GM11168 (cell line): ENCODE results near the gene ZNF660.
"Not testable (repeated sequence)": the region's sequence is repeated elsewhere in the genome, so short reads cannot be mapped to it uniquely, and the experiment has no call there.

Experiments used
- in situ Hi-C: fragments of 300-500 bp; cut with MboI; formaldehyde crosslinking; loops from one replicate; pipeline ENCODE4 v1.12.0; 2022; ENCODE audit warnings: low sequenced_read_pairs; ENCODE audit not compliant: unreplicated experiment

The ZNF660 gene

DNA sequence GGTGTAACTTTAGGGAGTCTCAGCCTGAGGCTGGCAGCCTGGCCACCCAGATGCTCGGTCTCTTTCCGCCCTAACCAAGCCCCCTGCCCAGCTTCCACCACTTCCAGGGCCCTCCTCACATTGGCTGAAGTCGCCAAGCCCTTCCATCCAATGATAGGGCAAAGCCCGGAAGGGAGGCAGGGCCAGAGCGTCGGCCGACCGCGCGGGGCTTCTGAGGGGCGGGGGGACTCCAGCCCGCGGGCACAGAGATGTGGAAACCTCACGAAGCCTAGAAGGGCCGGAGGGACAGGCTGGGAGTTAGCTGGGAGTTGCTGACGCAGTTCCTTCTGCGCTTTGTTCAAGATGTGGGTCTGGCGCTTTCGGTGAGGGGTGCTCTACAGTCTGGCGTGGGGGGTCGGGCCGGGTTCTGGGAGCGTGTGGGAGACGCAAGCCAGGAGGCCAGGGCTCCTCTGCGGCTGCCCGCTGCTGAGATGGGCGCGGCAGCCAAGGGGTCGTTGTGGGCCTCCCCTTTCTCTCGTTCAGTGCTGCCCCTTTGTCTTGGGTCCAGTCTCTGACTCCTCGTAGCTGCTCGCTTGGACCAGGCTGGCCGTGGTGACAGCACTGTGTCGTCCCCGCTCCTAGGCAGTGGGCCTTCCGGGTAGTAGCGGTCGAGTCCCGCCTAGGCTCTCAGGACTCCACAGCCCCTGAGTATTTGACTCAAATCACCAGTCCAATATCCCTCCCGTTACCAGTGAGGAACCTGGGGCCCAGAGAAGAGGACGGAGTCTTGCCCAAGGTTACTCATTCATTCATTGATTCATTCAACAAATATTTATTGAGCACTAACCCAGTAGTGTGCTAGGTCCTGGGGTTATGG, at the start of gene ZNF660:
ZNF660 (plus strand) TSS at position 319 of the 856 bp plus-strand sequence. CDS start 9,230 bp downstream, outside the sequence.
- in situ Hi-C loops: no loop called here

DNA sequence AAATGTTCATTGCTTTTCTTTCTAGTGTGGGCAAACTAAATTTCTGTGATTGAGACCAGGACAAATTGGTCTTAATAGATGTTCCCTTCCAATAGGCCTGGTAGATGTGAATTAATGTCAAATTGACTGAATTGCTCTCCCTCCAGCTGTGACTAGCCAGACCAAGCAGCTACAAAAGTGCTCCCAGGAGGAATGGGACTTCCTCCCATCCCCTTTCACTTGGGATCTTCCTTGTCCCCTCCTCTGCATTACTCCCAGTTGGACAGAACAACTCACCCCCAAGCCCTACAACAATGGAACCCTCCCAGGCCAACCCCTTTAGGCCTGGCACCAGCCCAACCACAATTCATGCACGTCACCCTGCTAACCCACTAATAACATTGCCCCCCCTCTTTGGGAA, 49.4 kb upstream of the ZNF660 start:
- in situ Hi-C loops: loop anchor here (25.0 kb wide), 1 partner anchor 377 kb away; no protein-coding TSS in a partner anchor

DNA sequence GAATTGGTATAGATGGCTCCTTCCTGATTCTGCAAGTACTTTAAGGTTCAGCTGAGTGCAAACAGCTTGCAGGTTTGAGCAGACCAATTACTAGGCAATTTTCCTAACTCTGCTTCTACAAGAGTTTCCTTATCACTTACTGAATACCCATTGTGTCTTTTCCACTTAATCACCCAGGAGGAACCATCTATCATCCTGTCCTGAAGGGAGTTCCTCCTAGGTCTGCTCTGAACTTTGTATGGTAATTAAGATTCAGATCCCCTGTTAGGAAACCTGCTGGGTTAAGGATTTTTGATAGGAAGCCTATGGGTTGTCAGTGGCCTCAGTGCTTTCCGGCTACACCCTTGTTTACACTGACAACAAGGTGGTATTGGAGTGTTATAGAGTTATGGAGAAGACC, 40.0 kb upstream of the ZNF660 start:
- in situ Hi-C loops: loop anchor here (25.0 kb wide), 1 partner anchor 367 kb away; no protein-coding TSS in a partner anchor

DNA sequence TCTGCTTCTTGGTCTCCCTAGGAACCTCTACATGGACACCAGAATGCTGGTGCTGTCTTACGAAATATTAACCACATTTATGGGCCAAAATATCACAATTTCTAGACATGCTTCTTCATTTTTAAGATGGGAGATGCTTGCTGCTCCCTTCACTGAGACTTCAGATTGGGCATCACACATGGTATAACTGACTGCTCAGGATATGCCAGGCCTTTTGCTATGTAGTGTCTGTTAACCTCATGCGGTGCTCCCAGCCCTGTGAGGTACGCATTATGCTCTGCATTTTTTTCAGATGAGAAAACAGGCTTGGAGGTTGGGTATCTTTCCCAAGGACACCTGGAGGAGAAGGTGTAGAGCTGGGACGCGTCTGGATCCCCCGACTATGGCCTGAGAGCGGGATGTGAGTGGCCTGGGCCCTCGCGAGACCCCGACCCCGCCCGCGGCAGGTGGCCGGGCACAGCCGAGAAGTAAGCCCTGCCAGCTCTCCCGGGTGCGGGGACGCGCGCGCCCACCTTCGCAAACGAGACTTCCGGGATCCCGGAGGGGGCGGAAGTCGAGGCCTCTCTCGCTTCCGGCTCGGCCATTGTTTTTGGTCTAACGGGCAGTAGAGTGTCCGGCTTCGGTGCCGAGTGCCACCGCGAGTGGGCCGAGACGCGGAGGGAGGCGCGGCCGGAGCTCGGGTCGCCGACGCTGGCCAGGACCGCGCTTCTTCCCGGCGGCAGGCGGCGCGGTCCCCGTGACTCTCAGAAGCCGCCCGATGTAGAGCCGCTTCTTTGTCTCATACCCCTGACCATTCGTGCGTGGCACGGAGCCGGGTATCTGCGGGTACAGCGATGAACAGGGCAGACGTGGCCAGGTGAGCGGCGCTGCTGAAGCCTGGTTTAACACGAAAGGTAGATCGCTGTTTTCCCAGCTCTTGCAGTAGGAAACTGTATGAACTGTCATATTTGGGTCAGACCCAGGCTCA, 29.9 kb upstream of the ZNF660 start, which contains the start of gene ZKSCAN7:
ZKSCAN7 (plus strand) TSS at position 568 of the 967 bp plus-strand sequence. CDS start 1,855 bp downstream, outside the sequence.
- in situ Hi-C loops: no loop called here

DNA sequence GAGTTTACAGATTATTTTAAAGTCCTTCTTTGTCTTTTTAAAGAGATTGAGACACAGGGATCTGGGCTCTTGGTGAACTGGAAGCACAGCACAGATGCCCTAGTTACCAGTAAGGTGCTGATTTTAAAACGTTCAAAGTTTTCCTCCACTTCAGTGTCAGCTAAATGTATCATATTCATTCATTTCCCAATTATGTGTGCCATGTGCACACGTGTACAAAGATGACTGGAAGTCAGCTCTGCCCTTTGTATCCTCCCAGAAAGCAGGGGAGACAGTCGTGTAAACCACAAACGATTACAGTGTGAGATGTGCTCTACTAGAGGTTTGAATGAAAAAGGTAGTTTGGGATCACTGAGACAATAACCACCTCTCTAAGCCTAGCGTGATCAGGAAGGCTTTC, 29.0 kb upstream of the ZNF660 start:
- in situ Hi-C loops: no loop called here

DNA sequence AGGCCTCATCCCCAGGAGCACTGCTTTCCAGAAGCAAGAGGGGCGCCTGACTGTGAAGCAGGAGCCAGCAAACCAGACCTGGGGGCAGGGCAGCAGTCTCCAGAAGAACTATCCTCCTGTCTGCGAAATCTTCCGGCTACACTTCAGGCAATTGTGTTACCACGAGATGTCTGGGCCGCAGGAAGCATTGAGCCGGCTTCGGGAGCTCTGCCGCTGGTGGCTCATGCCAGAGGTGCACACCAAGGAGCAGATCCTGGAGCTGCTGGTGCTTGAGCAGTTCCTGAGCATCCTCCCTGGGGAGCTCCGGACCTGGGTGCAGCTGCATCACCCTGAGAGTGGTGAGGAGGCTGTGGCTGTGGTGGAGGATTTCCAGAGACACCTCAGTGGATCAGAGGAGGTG, 27.7 kb upstream of the ZNF660 start:
- in situ Hi-C loops: no loop called here

DNA sequence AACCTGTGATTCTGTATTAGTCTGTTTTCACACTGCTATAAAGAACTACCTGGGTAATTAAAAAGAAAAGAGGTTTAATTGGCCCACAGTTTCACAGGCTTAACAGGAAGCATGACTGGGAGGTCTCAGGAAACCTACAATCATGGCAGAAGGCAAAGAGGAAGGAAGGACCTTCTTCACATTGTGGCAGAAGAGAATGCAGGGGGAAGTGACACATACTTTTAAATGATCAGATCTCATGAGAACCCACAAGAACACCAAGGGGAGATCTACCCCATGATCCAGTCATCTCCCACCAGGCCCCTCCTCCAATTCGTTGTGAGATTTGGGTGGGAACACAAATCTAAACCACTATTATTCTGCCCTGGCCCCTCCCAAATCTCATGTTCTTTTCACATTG, 23.7 kb upstream of the ZNF660 start:
- in situ Hi-C loops: no loop called here

DNA sequence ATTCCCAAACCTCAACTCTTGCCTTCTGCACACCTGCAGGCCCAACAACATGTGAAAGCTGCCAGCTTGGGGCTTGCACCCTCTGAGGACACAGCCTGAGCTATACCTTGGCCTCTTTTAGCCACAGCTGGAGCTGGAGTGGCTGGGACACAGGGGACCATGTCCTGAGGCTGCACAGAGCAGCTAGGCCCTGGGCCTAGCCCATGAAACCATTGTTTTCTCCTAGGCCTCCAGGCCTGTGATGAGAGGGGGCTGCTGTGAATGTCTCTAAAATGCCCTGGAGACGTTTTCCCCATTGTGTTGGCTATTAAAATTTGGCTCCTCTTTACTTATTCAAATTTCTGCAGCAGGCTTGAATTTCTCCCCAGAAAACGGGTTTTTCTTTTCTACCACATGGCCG, 22.6 kb upstream of the ZNF660 start:
- in situ Hi-C loops: no loop called here

DNA sequence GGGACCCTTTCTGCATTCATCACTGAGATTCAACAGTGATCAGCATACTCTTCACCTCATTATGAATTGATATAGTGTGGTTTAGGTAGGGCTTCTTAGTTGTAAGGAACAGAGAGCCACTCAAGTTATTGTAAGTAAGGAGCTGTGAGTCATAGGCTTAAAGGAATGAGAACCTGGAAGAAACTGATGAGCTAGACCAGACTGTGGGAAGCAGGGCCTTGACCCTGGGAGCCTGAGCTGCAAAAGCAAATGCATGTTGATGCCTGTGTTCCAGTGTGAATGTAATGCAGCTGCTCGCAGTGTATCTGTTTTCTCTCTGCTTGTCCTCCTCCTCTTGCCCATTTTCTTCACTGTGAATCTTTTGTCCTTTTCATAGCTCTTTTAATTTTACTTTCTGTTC, 16.2 kb upstream of the ZNF660 start:
- in situ Hi-C loops: no loop called here

DNA sequence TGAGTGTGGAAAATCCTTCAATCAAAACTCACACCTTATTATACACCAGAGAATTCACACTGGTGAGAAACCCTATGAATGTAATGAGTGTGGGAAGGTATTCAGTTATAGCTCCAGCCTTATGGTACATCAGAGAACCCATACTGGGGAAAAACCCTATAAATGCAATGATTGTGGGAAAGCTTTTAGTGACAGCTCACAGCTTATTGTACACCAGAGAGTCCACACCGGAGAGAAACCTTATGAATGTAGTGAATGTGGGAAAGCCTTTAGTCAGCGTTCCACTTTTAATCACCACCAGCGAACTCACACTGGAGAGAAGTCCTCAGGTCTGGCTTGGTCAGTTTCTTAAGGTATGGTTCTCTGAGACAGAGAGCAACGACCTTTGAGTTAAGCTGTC, 13.7 kb upstream of the ZNF660 start:
- in situ Hi-C loops: no loop called here

DNA sequence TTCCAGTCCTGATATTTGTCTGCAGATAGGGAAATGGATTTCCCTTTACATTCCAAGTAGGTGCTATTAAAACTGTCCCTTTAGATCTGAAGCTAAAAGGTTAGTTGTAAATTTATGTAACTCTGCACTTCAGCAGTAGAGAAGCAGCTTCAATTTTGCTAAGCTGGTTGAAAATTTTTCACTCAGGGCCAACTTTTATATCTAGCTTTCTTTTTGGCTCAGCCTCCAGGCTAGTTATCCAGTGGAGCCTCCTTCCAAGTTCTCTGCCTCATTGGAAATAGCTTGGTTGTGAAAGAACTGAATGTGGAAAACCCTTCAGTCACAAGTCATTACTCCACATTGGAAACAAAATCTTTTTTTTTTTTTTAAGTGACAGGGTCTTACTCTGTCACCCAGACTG, 8.2 kb upstream of the ZNF660 start:
- in situ Hi-C loops: no loop called here

DNA sequence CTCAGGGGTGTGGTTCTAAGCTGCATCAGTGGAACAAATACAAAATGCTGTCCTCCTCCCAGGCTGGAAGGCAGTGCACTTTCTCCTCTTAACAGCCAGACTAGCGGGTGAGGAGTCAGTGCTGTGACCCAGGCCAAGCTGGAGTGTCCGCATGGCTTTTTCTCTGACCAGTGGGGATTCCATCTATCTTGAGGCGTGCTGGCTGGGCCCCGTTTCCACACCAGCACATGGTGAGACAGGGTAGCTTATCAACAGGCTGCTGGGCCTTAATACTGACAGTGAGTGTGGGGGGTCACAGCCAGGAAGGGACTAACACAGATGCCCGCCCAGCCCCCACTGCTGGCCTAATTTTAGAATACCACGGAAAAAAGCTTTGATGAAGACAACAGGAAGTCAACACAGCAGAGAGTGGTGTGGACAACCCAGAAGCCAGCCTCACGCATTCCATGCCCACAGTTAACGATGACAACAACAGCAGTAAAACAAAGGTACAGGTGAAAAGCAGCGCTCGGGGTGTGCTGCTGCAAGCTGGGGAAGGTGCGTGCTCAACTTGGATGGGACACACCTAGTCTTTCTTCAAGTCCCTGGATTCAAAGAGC, 7.3 kb upstream of the ZNF660 start:
- in situ Hi-C loops: not testable (repeated sequence)

DNA sequence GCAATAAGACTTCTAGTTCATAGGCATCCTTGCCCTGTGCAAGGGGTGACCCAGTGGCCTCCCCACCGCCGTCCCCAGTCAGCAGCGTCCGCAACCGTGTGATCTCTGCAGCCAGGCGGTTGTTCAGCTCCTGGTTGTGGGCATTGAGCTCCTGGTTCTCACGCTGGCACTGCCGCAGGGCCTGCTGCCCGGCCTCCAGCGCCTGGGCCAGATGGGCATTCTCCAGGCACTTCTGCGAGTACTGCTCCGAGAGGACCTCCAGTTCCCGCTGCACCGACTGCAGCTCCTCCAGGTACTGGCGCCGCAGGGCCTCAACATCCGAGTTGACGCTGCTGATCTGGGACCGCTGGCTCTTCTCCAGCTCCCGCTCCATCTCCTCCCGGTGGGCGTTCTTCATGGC, 6.4 kb upstream of the ZNF660 start:
- in situ Hi-C loops: not testable (repeated sequence)

DNA sequence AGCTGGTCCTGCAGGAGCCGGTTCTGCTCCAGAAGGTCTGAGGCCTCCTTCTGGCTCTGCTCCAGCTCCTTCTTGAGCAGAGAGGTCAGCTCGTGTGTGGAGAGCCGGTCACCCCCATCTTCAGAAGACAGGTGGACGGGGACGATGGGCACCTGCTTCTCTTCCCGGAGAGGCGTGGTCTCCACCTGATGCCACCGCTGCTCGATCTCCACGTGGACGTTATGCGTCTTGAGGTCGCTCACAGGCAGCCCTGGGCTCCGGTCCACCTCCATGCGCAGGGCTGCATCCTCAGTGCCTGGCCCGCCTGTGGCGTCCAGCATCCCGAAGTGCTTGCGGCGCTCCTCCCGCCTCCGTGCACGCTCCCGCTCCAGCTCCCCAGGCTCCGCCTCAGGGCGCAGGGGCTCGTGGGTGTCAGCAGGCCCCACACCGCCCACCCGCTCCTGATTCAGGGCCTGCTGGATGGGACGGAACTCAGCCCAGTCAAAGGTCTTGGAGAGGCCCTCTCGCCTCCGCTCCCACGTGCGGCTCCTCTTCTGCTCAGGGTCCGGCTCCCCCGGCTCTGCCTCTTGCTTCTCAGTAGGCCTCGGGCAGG, 5.7 kb upstream of the ZNF660 start:
- in situ Hi-C loops: not testable (repeated sequence)

DNA sequence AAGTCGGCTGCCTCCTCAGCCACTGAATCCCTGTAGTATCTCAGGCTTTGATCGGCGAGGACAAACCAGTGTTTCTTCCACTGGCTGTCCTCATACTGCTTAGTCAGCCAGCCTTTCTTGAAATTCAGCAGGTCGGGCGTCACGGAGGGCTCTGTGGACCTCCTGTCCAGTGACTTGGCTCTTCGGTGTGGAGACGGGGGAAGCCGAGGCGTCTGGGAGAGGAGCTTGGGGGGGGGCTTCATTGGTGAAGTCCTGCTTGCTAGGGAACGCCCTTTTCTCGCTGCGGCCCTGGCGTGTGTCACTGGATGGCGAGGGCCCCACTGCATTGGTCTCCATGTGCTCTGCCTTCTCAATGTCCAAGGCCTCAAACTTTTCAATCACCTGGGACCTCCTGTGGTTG, 5.0 kb upstream of the ZNF660 start:
- in situ Hi-C loops: not testable (repeated sequence)

DNA sequence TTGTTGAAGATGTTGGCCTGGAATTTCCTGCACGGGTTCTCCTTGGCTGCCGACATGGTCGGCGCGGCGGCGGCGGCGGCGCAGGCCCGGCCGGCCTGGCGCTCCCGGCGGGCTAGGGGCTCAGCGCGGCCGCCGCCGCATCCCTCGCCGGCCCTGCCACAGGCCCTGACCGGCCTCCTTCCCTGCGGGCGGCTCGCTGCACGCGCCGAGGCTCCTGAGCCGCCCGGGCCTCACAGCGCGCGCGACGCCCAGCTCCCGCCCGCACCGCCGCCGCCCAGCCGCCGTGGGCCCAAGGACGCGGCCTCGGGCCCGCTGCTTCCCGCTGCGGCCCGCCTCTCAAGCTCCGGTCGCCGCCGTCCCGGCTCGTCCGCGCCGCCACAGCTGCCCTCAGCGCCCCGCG, 3.8 kb upstream of the ZNF660 start:
- in situ Hi-C loops: not testable (repeated sequence)

DNA sequence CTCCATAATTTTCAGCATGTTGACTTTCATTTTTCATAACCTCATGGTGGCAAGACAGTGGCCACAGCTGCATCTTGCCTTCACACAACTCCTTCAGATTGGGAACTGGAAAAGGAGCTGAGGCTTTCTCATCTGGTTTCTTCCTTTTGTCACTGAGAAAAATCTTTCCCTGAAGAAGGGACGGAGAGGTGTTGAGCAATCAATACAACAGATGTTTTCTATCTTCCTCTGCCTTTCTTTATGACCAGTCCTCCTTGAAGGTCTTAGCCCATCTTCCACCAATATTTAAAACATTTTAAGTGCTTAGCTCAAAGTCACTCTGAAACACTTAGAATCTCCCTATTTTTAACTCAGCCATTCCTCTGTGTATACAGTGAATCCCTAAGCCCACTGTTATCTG, 11.9 kb downstream of the ZNF660 start:
- in situ Hi-C loops: no loop called here

DNA sequence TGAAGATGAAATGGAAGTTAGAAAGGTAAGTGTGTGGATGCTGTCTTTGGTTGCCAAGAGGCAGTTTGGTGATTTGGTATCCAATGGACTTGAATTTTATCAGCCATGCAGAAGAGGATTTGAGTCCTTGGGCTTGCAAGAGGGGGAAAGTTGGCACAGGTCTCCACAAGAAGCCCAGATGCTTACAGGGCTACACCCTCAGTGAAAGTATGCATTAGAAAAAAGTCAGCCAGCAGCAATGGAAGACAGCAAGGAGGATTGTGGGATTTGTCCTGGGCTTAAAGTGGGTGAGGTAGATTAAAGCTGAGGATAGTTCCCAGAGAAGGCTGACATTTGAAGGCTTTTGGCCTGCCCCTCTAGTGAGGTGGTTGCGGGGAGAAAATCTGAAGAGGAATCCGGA, 17.0 kb downstream of the ZNF660 start:
- in situ Hi-C loops: no loop called here

DNA sequence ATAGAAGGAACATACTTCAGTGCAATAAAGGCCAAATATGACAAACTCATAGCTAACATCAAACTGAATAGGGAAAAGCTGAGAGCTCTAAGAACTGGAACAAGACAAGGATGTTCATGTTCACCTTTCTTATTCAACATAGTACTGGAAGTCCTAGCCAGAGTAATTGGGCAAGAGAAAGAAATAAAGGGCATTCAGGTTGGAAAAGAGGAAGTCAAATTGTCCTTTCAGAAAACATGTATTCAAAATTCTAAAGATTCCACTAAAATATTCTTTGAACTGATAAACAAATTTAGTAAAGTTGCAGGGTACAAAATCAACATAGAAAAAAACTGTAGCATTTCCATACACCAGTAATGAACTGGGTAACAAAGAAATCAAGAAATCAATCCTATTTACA, 27.9 kb downstream of the ZNF660 start:
- in situ Hi-C loops: no loop called here
